Kidney (tissue), 22 donors: Measurements from ENCODE around the gene IL15. TPM values are rescaled to one million over a fixed set of nuclear protein-coding genes. Genes with fewer than 3 reads are reported as not detected.

Source experiments
- DNase-seq, 5 donors: peaks; one replicate each; pipeline ENCODE4 v3.0.0-alpha.2; 2013 to 2020
- FAIRE-seq: peaks from 2 replicates; lab custom pipeline; 2012; peaks lifted over from hg19 to GRCh38; lab: Jason Lieb, UNC
- H3K27ac ChIP-seq, 2 donors: one replicate each; pipeline ENCODE4 v1.7.0; 2013; ENCODE audit warnings: low read depth in 2 of 2, low read length in 2 of 2, inconsistent platforms in 1 of 2
- H3K27me3 ChIP-seq: one replicate; pipeline ENCODE4 v1.7.1; 2013; ENCODE audit warnings: low read length, inconsistent platforms; ENCODE audit not compliant: control insufficient read depth, insufficient read depth
- H3K36me3 ChIP-seq, 3 donors: one replicate each; pipeline versions ENCODE4 v1.7.0 to v1.7.1; 2013; ENCODE audit warnings: low read length in 3 of 3, control low read depth in 1 of 3, inconsistent platforms in 1 of 3; ENCODE audit not compliant: insufficient read depth in 3 of 3, control insufficient read depth in 2 of 3
- H3K4me1 ChIP-seq, 3 donors: one replicate each; pipeline versions ENCODE4 v1.7.0 to v1.7.1; 2013; ENCODE audit warnings: low read length in 3 of 3, inconsistent platforms in 1 of 3, low read depth in 1 of 3; ENCODE audit not compliant: control insufficient read depth in 2 of 3, insufficient read depth in 2 of 3
- H3K4me3 ChIP-seq, 3 donors: one replicate each; pipeline versions ENCODE4 v1.7.0 to v1.8.1; 2013; ENCODE audit warnings: low read length in 3 of 3, control low read depth in 1 of 3, inconsistent platforms in 1 of 3
- H3K9ac ChIP-seq, 3 donors: one replicate each; pipeline versions ENCODE4 v1.7.0 to v1.7.1; 2013; ENCODE audit warnings: low read length in 3 of 3, control low read depth in 1 of 3, inconsistent platforms in 1 of 3
- H3K9me3 ChIP-seq, 3 donors: one replicate each; pipeline versions ENCODE4 v1.7.0 to v1.7.1; 2013; ENCODE audit warnings: low read length in 3 of 3, control low read depth in 1 of 3, inconsistent platforms in 1 of 3; ENCODE audit not compliant: control insufficient read depth in 2 of 3, insufficient read depth in 1 of 3
- intact Hi-C: fragments of 100-400 bp; cut with DNase I; formaldehyde crosslinking; loops from one replicate; pipeline ENCODE4 v1.11.1; 2022
- long read RNA-seq, 10 donors: library from polyadenylated mRNA in 1 of 10; unstranded in 1 of 10; transcript quantifications; one replicate each; pipeline ENCODE4 v2.0.0 and lab custom pipeline, GENCODE V29; 2021 to 2026
- polyA plus RNA-seq: library from polyadenylated mRNA; stranded (reverse); fragments of 350-450 nt; fragmentation: Illumina TruSeq; extraction: RNeasy Lipid Tissue Mini Kit (QIAGEN cat#74804); gene quantifications from one replicate; pipeline ENCODE4 v1.2.3, GENCODE V29; 2014; ENCODE audit warnings: low read depth, low replicate concordance; ENCODE audit not compliant: insufficient read depth
- total RNA-seq: library from RNA; stranded (reverse); fragmentation: NEBNext Ultra II Directional; extraction: Animal tissue kit (Norgen Biotek cat#: 25700); gene quantifications from one replicate; pipeline ENCODE4 v1.2.1, GENCODE V29; 2021
- TF ChIP-seq, protein P1 (sequence below): IDR thresholded peaks from 3 replicates; pipeline ENCODE4 v1.5.1; 2012; ENCODE audit warnings: mild to moderate bottlenecking, moderate library complexity, borderline replicate concordance; ENCODE audit not compliant: insufficient read depth; ENCODE audit errors: extremely low read depth
- donor health status: control.
- donor health status: control.
- donor health status: control.
- donor health status: control.
- donor health status: control.
- donor health status: DM: yes; HTN: yes; CAD: no.
- donor health status: Normal renal cell carcinoma (clear cell type).

IL15 gene, protein sequence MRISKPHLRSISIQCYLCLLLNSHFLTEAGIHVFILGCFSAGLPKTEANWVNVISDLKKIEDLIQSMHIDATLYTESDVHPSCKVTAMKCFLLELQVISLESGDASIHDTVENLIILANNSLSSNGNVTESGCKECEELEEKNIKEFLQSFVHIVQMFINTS
- total RNA-seq, result 6.4 TPM
- 4.8 TPM for polyA plus RNA-seq
- long read RNA-seq, donor 1, result 0 reads
- long read RNA-seq, donor 2, result 0 reads
- long read RNA-seq, donor 3, partial matches to known transcripts, result 0 of 1 reads
- long read RNA-seq, donor 3, other reads (novel, unspliced or antisense), result 0 of 1 reads
- long read RNA-seq, donor 4, result 0 reads
- long read RNA-seq, donor 5, result 0 reads
- long read RNA-seq, donor 6, result 0 reads
- long read RNA-seq, donor 7, partial matches to known transcripts, result 0 of 3 reads
- long read RNA-seq, donor 7, other reads (novel, unspliced or antisense), result 3 of 3 reads
- long read RNA-seq, donor 8, result 0 reads
- long read RNA-seq, donor 9, result 0 reads
- long read RNA-seq, donor 10, partial matches to known transcripts, result 0 of 1 reads
- long read RNA-seq, donor 10, other reads (novel, unspliced or antisense), result 0 of 1 reads

DNA sequence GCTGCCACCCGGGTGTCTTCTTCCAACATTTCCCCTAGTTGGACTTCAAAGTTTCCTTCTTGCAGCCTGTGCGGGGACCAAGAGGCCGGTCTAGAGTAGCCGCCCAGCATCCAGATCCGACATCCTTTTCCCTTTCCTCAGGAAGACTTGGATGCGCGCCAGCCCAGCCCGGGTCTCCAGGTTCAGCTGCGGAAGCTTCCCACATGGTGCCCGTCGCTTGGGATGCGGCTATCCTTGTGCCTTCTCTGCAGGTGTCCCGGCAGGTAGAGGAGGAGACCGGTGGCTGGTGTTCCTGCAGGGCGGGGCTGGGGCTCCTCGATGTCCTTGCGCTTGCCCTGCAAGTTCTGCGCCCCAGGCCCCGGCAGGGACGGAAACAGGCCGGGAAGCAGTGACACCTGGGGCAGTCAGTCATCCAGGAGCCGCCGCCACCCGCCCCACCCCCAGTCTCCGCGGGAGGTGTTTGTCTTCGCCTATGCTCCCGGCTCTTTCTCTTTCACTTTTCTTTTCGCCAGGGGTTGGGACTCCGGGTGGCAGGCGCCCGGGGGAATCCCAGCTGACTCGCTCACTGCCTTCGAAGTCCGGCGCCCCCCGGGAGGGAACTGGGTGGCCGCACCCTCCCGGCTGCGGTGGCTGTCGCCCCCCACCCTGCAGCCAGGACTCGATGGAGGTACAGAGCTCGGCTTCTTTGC, at the start of gene IL15:
Gene IL15 (plus strand): TSS at position 502 of the 689 bp plus-strand sequence. CDS start 82,882 bp downstream, outside the sequence.
- FAIRE-seq, result no peak
- peak within 1 kb of the TSS; percentile 74 to 95 (median 86) for H3K4me3 ChIP-seq
- peak; percentile 57 to 92 (median 73) for DNase-seq
- no peaks in the 10 kb centered on the region for H3K9me3 ChIP-seq
- H3K9ac ChIP-seq, result peak within 1 kb of the TSS; percentile 52 to 82 (median 81)
- peaks cover 0 to 3% (median 0%) of the 10 kb centered on the region in 3 donors for H3K4me1 ChIP-seq
- H3K27me3 ChIP-seq, result no peaks in the 10 kb centered on the region
- peak within 1 kb of the TSS; percentile 59 to 76 for H3K27ac ChIP-seq
- no peaks in the 10 kb centered on the region for H3K36me3 ChIP-seq
- intact Hi-C loops, result no loop called here
- TF ChIP-seq, protein P1, sequence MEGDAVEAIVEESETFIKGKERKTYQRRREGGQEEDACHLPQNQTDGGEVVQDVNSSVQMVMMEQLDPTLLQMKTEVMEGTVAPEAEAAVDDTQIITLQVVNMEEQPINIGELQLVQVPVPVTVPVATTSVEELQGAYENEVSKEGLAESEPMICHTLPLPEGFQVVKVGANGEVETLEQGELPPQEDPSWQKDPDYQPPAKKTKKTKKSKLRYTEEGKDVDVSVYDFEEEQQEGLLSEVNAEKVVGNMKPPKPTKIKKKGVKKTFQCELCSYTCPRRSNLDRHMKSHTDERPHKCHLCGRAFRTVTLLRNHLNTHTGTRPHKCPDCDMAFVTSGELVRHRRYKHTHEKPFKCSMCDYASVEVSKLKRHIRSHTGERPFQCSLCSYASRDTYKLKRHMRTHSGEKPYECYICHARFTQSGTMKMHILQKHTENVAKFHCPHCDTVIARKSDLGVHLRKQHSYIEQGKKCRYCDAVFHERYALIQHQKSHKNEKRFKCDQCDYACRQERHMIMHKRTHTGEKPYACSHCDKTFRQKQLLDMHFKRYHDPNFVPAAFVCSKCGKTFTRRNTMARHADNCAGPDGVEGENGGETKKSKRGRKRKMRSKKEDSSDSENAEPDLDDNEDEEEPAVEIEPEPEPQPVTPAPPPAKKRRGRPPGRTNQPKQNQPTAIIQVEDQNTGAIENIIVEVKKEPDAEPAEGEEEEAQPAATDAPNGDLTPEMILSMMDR, result no peak

DNA sequence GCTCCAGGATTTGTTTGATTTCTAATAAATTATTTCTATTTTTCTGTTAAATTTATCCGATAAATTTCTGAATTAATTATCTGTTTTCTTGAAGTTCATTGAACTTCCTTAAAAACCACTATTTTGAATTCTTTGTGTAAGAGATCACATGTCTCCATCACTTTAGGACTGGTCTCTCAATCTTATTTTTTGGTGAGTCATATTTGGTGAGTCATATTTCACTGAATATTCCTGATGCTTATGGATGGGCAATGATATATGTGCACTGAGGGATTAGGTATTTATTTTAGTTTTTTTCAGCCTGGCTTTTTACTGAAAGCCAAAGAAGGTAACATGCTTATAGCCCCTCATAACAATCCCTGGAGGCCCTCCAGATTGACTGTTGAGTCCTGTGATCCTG, 48.5 kb upstream of the IL15 start:
- no peaks in the 10 kb centered on the region for H3K36me3 ChIP-seq
- no peaks in the 10 kb centered on the region for H3K27me3 ChIP-seq
- H3K4me1 ChIP-seq, result no peaks in the 10 kb centered on the region
- peaks cover 0 to 3% (median 0%) of the 10 kb centered on the region in 3 donors for H3K9me3 ChIP-seq
- no peak overlapping the region for H3K9ac ChIP-seq
- intact Hi-C loops, result no loop called here
- DNase-seq (no peak), FAIRE-seq (no peak)
- no peak overlapping the region for H3K4me3 ChIP-seq
- no peak overlapping the region for H3K27ac ChIP-seq
- TF ChIP-seq, protein P1, result no peak

DNA sequence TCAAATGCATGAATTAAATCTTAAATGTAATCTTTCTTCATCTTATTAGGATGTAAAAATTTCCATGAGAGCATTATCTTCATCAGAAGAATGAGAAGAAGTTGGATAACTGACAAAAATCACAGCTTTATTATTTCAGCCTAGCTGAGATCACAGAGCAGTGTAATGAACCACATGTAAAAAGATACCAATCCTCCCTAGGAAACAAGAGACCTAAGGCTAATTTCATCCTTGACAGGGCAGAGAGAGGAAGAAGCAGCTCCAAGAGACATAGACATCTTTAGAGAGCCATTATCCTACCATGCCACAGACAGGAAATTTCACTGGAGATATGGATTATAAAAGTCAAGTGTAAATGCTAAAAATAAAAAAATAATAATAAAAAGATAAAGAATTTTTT, 40.9 kb upstream of the IL15 start:
- no peak for FAIRE-seq
- TF ChIP-seq, protein P1, result no peak
- Histone ChIP-seq H3K27me3 (no peaks in the 10 kb centered on the region), H3K9me3 (peaks cover 0 to 3% (median 0%) of the 10 kb centered on the region in 3 donors), H3K4me3 (no peak overlapping the region), H3K27ac (no peak overlapping the region), H3K4me1 (no peaks in the 10 kb centered on the region), H3K9ac (no peak overlapping the region), H3K36me3 (no peaks in the 10 kb centered on the region)
- peak in 2 of 5 donors; percentile 77 to 81 for DNase-seq
- intact Hi-C loops, result no loop called here
